AG04449 (cell line): ENCODE data around the gene ZNF468.
"Not testable (repeated sequence)": the region's sequence is repeated elsewhere in the genome, so short reads cannot be mapped to it uniquely, and the experiment has no call there.

Source experiments
- CTCF ChIA-PET: fragments of 350-600 bp; formaldehyde crosslinking; extraction: SDS; loops from one replicate; lab custom pipeline; 2021; ENCODE audit warnings: antibody characterized with exemption; lab: Yijun Ruan, JAX
- POLR2A ChIA-PET: fragments of 400-600, 350-600 bp; formaldehyde crosslinking; extraction: SDS; loops from one replicate; lab custom pipeline; 2020; ENCODE audit warnings: antibody characterized with exemption, inconsistent platforms; lab: Yijun Ruan, JAX
- DNase-seq: peaks from one replicate; pipeline ENCODE4 v3.0.0-alpha.2; 2010; ENCODE audit warnings: low read depth, low spot score
- H3K4me3 ChIP-seq: 2 replicates; pipeline ENCODE4 v1.5.1; 2011; ENCODE audit warnings: low read depth, mild to moderate bottlenecking, control low read depth, low read length
- CTCF ChIP-seq: IDR thresholded peaks from one replicate; pipeline ENCODE4 v1.5.1; 2011; ENCODE audit warnings: mild to moderate bottlenecking, moderate library complexity, low read length, control low read depth, inconsistent platforms; ENCODE audit not compliant: insufficient read depth; ENCODE audit errors: missing control alignments

ZNF468 gene

GRCh38 chr19:52891336-52891735, 33.9 kb upstream of the ZNF468 start:
- DNase-seq, result no peak
- POLR2A ChIA-PET, result no interaction called here
- no peak for TF ChIP-seq CTCF
- H3K4me3 ChIP-seq, result no peak overlapping the region
- CTCF ChIA-PET, result no interaction called here

- POLR2A ChIA-PET, result no interaction called here
- CTCF ChIA-PET, result no interaction called here
- H3K4me3 ChIP-seq, result no peak overlapping the region
- no peak for DNase-seq
- TF ChIP-seq CTCF, result no peak
Measured at GRCh38 chr19:52889931-52890330, 32.5 kb upstream of the ZNF468 start.

GRCh38 chr19:52889076-52889475, 31.7 kb upstream of the ZNF468 start:
- ChIA-PET CTCF (no interaction called here), POLR2A (no interaction called here)
- H3K4me3 ChIP-seq, result no peak overlapping the region
- DNase-seq, result no peak
- no peak for TF ChIP-seq CTCF

- no peak for DNase-seq
- TF ChIP-seq CTCF, result no peak
- POLR2A ChIA-PET, result no interaction called here
- CTCF ChIA-PET, result no interaction called here
- no peak overlapping the region for H3K4me3 ChIP-seq
Measured at GRCh38 chr19:52880895-52881389, 23.5 kb upstream of the ZNF468 start.

GRCh38 chr19:52872996-52873395, 15.6 kb upstream of the ZNF468 start:
- H3K4me3 ChIP-seq, CTCF ChIA-PET, POLR2A ChIA-PET, DNase-seq: not testable (repeated sequence)

GRCh38 chr19:52871466-52871865, 14.0 kb upstream of the ZNF468 start:
- DNase-seq, result no peak
- TF ChIP-seq CTCF, result no peak
- CTCF ChIA-PET, result no interaction called here
- POLR2A ChIA-PET, result no interaction called here
- H3K4me3 ChIP-seq, result no peak overlapping the region

GRCh38 chr19:52868031-52868430, 10.6 kb upstream of the ZNF468 start:
- POLR2A ChIA-PET, H3K4me3 ChIP-seq, CTCF ChIA-PET, DNase-seq: not testable (repeated sequence)

GRCh38 chr19:52856540-52857377, 660 bp downstream of the ZNF468 start:
- H3K4me3 ChIP-seq, result peak overlapping the region; percentile 69
- DNase-seq, POLR2A ChIA-PET, CTCF ChIA-PET: not testable (repeated sequence)

GRCh38 chr19:52847352-52847751, 10.1 kb downstream of the ZNF468 start:
- DNase-seq, CTCF ChIA-PET, POLR2A ChIA-PET, H3K4me3 ChIP-seq: not testable (repeated sequence)

GRCh38 chr19:52840825-52841465, 16.5 kb downstream of the ZNF468 start:
- POLR2A ChIA-PET, H3K4me3 ChIP-seq, DNase-seq, CTCF ChIA-PET: not testable (repeated sequence)
